VCaP (cell line): Measurements from ENCODE around the gene MACROD2.

ENCODE experiments used
- H3K27ac ChIP-seq: fragments of 450-650 bp; 2 replicates; pipeline ENCODE4 v1.5.1; 2017
- CTCF ChIP-seq: fragments of 450-650 bp; conservative IDR thresholded peaks from 2 replicates; pipeline ENCODE4 v1.5.1; 2017; ENCODE audit warnings: mild to moderate bottlenecking, moderate library complexity

MACROD2 gene

DNA sequence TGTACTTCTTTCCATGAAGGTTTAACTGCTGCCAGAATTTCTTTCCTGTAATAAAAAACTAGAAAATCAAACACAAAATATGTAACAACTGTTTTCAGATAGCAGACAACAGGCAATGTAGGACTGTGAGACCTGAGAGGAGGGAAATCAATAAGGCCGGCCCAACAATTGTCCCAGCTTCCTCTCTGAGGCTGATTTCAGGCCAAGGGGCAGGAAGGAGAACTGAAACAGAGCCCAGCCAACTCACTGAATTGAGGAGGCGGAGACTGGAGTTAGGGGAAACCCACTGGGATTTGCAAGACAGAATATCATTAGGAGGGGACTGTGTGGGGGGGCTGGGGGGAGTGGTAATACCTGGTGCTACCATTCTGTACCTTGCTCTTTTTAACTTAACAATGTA is 299.9 kb downstream of the MACROD2 start:
- peak overlapping the region; percentile 19; the same call in 1 of the 2 replicates for H3K27ac ChIP-seq
- no peak for TF ChIP-seq CTCF

GRCh38 chr20:14295770-14296309 is 300.5 kb downstream of the MACROD2 start:
- no peak for TF ChIP-seq CTCF

DNA sequence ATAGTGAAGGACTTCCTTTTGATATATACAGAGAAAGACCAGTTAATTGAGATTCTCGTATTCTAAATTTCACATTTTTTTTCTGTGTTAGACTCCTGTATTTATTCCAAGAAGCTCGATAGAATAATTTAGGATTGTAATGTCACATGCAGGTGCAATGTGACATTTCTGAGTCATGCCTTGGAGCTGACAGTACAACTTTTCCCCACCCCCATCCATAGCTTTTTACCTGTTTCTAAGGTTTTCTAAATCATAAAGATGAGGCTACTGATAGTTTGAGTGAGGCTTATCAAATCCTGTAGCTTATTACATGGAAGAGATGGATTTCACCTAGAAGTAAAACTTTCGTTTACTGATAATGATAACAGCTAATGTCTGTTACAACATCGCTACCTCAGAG is 304.5 kb downstream of the MACROD2 start:
- no peak for TF ChIP-seq CTCF
- no peak overlapping the region for H3K27ac ChIP-seq

More at GRCh38 chr20:14295770-14296309, 300.5 kb downstream of the MACROD2 start:
- no peak overlapping the region for H3K27ac ChIP-seq

- H3K27ac ChIP-seq, result no peak overlapping the region
- TF ChIP-seq CTCF, result no peak
Observed at GRCh38 chr20:14303106-14303505, 307.8 kb downstream of the MACROD2 start.

DNA sequence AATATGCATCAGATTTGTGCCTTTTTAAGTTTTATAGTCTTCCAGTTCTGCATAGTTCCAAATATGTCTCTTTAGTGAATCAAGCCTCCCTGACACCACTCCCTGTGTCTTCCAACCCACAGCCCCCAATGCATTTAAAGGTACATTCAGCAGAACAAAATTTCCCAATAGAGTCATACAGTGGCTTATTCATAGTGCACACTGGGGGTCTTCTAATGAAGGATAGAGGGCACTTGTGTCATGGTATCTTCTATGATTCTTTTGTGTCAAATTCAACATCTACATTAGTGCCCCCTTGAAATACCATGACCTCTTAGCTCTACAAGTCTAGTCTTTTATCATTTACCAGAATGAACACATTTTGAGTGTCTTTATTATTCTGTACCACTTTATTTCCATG is 308.3 kb downstream of the MACROD2 start:
- no peak overlapping the region for H3K27ac ChIP-seq
- no peak for TF ChIP-seq CTCF

DNA sequence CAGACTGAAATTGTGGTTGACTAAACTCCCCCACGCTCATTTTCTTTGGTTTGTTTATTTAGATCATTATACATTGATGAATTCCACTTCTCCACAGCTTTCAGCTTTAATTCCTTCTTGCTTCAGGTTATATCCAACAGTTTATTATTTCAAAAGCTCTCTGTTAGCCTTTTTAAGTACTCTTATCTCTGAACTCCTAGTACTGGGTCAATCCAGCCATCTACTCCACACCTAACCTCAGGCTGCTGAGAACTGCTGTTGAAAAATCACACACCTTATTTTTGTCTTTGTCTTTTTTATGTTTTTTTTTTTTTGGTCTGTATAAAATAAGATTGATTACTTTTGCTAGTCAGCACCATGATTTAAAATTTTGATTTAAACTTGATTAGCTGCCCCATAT is 309.2 kb downstream of the MACROD2 start:
- no peak for TF ChIP-seq CTCF
- no peak overlapping the region for H3K27ac ChIP-seq

GRCh38 chr20:14307956-14308355 is 312.6 kb downstream of the MACROD2 start:
- no peak for TF ChIP-seq CTCF
- H3K27ac ChIP-seq, result peak overlapping the region; percentile 13; the same call in 1 of the 2 replicates
